C4-2B (cell line): ENCODE measurements around the gene MT1F.

Experiments used
- H3K27ac ChIP-seq: fragments of 450-650 bp; 2 replicates; pipeline ENCODE4 v1.5.1; 2017
- ZFX ChIP-seq: fragments of 450-650 bp; IDR thresholded peaks from 2 replicates; pipeline ENCODE4 v1.6.1; 2017
- TF ChIP-seq, protein P1 (sequence below): fragments of 450-650 bp; conservative IDR thresholded peaks from 2 replicates; pipeline ENCODE4 v1.5.1; 2017; ENCODE audit warnings: mild to moderate bottlenecking

Gene MT1F

GRCh38 chr16:56649271-56649670 is 8.5 kb upstream of the MT1F start:
- TF ChIP-seq ZFX = no peak
- TF ChIP-seq, protein P1, sequence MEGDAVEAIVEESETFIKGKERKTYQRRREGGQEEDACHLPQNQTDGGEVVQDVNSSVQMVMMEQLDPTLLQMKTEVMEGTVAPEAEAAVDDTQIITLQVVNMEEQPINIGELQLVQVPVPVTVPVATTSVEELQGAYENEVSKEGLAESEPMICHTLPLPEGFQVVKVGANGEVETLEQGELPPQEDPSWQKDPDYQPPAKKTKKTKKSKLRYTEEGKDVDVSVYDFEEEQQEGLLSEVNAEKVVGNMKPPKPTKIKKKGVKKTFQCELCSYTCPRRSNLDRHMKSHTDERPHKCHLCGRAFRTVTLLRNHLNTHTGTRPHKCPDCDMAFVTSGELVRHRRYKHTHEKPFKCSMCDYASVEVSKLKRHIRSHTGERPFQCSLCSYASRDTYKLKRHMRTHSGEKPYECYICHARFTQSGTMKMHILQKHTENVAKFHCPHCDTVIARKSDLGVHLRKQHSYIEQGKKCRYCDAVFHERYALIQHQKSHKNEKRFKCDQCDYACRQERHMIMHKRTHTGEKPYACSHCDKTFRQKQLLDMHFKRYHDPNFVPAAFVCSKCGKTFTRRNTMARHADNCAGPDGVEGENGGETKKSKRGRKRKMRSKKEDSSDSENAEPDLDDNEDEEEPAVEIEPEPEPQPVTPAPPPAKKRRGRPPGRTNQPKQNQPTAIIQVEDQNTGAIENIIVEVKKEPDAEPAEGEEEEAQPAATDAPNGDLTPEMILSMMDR = no peak
- H3K27ac ChIP-seq = no peak overlapping the region

- no peak overlapping the region for H3K27ac ChIP-seq
- TF ChIP-seq, protein P1 = no peak
These were observed 7.9 kb upstream of the MT1F start for GRCh38 chr16:56649820-56650219.

DNA sequence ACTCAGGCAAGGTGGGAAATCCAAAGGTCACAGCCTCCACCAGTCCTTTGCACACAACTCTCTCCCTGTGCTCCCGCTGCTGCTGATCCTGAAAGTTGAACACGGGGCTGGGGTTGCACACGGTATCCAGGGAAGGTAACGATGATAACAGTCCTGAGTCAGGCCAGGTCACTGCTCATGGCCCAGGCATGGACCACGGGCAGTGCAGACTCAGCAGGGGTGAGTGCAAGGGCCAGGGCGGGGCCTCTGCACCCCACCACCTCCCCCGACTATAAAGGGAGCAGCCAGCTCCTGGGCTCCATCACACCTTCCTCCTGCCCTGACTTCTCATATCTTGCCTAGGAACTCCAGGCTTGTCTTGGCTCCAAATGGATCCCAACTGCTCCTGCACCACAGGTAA is 6.2 kb upstream of the MT1F start, which contains the start of gene MT1B:
TSS of gene MT1B (plus strand) at position 301 of the 400 bp plus-strand sequence. CDS start at position 369, 68 bp downstream.
- TF ChIP-seq ZFX = no peak
- TF ChIP-seq, protein P1 = no peak
- H3K27ac ChIP-seq = no peak within 1 kb of the TSS

- TF ChIP-seq, protein P1 = no peak
- TF ChIP-seq ZFX = no peak
- no peak overlapping the region for H3K27ac ChIP-seq
These were observed 5.2 kb upstream of the MT1F start for GRCh38 chr16:56652600-56652999.

GRCh38 chr16:56653218-56653617 is 4.5 kb upstream of the MT1F start:
- no peak overlapping the region for H3K27ac ChIP-seq
- TF ChIP-seq, protein P1 = no peak
- TF ChIP-seq ZFX = no peak

DNA sequence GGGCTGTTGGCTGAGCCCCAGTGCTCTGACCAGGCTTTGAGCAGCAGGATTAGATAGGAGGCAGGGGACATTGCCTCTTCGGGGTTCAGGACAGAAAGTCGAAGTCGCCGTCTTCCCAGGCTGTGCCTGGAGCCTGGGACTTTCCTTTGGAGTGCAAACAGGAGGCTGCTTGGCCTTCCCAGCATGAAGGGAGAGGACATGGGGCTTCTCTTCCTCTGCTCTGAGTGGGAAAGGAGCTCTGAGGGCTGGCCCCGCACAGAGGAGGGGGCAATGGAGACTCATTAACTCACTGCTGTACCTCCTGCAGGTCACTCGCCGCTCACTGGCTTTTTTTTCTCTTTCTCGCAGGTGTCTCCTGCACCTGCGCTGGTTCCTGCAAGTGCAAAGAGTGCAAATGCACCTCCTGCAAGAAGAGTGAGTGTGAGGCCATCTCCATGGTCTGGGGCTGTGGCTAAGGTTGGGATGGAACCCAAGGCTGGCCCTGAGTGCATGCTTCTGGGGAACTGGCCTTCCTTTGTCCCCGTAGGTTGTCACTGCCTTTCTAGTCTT is 642 bp downstream of the MT1F start:
- H3K27ac ChIP-seq = peak overlapping the region; percentile 46
- no peak for TF ChIP-seq ZFX
- TF ChIP-seq, protein P1 = no peak

DNA sequence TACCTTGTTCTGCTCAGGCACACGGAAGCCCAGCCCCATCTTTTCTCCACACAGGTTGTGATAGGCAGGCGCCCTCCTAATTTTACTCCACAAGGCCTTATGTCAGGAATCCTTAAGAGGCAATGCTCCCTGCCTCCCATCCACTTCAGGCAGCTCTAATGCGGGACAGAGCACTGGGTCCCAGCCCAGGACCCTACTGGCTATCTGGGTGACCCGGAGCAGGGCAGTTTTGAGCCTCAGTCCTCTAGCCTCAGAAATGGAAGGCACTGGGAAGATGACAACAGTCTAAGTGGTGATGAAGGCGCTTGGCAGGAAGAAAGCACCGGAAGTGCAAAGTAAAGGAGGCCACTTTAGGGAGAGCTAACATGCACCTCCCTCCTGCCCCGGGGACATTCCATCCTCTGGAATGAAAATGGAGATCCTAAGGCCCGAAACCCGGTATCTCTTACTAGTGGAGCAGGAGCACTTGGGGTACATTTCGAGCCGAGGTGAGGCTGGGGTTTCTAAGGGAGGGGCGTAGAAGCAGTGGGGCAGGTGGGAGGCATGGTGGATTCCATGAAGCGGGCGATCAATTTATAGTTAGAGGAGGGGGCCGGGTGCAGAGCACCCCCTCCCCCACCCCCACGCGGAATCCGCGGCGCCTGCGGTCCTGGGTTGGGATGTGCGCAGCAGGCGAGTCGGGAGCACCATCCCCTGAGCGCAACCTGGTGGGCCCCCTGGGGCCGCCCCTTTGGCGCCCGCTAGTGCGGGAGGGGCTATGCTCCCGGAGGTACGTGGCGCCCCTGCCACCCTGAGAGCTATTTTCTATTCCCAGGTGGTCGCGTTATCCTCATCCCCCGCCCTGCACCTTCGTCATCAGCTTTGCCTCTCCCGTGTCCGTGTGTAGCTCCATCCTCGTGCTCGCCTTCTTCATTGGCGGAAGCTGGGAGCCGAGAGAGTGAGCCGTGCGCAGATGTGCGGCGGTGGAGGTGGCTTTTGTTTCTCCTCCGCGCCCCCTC is 4.9 kb downstream of the MT1F start:
- no peak overlapping the region for H3K27ac ChIP-seq
- TF ChIP-seq ZFX = no peak
- TF ChIP-seq, protein P1 = no peak
